HG03025 (cell line): ENCODE measurements around the gene ANKRD11.

Experiments used
- ATAC-seq: cut with Tn5 transposase; IDR thresholded peaks from one replicate; pipeline ENCODE4 v1.9.1; 2021; ENCODE audit warnings: mild to moderate bottlenecking, moderate library complexity; ENCODE audit not compliant: unreplicated experiment, low FRiP score

ANKRD11 gene

GRCh38 chr16:89507214-89507833 lies 17.0 kb upstream of the ANKRD11 start:
- ATAC-seq = no peak

DNA sequence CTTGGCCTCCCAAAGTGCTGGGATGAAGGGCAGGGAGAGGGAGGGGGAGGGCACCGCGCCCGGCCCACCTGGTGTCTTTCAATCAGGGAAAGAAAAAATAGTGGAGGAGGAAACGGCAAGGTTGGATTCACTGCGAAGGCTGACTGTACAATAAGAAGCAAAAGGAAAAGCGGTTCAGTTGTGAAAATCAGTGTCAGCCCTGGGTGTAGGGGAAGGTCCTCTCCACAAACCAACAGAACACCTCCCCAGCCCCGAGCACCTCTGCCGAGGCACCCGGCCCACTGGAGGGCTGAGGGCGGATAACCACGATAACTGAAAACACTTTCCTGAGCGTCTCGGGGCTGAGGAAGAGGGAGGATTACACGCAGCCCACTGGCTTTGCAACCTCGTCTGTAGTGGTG lies 16.4 kb upstream of the ANKRD11 start:
- no peak for ATAC-seq

DNA sequence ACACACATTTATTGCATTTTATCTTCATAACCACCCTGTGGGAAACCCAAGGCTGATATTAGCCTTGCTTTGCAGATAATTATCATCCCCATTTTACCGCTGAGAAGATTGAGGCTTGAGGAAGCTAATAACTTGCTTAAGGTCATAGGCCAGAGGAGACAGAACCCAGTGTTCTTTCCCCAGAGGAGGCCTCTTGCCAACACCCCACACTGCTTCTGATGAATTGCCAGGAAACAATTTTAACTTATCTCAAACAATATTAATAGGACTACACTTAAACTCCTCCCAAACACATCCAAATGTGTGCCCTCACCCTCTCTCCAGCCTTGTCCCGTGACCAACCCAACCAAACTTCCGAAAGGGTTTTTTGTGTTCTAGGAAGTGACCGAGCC lies 15.7 kb upstream of the ANKRD11 start:
- ATAC-seq = no peak

DNA sequence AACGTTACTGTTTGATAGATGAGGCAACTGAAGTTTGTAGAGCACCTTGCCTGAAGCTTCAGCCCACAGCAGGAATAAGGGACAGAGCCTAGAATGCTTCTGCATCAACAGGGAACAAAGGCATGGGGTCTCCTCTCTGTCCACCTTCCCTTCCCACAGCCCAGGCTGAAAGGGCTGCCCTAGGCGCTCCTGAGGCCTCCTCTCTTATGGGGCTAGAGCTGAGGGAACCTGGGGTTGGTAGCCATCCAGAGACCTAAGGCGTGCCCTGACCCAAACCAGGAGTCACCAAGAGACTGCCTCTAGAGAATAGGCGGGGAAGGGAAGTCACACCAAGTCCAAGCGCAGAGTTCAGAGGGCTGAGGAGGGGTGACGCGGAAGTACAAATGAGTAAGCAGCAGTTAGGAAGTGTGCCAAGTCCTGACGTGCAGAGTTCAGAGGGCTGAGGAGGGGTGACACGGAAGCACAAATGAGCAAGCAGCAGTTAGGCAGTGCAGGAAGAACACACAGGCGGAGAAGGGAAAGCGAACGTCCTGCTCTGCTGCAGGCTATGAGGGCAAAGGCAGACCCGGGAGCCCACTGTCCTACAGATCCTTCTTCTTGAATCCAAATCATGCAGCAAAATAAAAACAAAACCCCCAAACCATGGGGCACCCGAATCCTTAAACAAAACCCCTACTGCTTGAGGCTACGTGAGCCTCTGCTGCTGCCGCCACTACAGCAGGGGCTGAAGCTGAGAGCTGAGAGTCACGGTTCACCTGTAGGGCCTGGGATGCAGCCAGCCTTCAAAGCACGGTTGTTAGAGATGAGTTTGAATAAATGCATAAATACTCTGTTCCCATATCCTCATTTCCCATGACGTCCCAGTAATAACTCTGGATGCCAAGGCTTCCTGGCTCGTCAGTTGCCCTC lies 15.1 kb upstream of the ANKRD11 start:
- no peak for ATAC-seq

DNA sequence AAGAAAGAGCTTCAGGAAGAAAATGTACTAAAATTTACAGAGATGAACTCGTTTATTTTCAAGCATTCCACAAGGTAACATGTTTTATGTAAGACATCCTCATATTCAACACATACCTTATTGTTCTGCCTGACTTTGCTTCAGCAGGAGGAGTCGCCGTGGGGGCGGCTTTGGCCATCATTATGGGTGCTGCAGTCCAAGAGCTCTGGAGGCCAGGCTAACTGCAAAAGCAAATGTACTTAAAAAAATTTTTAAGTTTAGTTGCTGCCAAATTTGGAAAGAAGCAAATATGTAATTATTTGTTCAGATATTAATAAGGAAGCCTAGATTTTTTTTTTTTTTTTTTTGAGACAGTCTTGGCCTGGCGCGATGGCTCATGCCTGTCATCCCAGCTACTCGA lies 13.7 kb upstream of the ANKRD11 start:
- ATAC-seq = no peak

- no peak for ATAC-seq
Measured at GRCh38 chr16:89502081-89502843, 11.9 kb upstream of the ANKRD11 start.

GRCh38 chr16:89499767-89500166 lies 9.4 kb upstream of the ANKRD11 start:
- ATAC-seq = no peak

DNA sequence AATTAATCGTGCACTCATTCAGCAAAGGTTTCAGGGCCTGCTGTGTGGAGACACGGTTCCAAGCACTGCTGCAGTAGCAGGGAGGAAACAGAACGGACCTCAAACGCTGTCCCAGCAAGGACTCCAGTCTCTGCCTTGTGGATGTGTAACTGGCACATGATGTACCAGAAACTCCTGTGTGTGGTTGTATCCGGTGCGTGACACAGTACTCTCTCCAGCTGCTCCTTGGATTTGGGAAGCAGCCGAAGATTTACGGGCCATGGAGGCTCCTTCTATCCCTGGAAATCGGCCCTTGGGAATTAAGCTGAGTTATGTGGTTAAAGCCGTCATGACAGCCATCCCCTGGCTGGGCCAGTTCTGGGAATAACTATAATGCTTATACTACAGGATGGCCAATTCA lies 8.5 kb upstream of the ANKRD11 start:
- no peak for ATAC-seq

GRCh38 chr16:89495121-89495520 lies 4.8 kb upstream of the ANKRD11 start:
- ATAC-seq = no peak

DNA sequence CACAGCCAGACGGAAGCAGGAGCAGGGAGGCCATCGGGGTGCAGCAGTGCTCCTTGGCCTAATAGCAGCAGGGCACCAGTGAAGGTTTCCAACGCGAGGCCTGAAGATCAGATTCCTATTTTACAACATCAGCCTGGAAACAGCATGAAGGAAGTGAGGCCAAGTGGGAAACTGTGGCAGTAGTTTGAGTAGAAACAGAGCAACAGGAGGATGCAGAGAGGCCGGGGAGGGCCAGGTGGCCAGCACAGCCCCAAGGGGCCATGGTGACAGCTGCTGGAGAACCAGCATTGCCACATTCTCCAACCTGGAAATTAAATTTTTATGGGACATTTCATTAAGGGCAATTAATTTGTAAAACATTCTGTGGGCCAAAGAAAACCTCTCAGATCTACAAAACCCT lies 3.4 kb upstream of the ANKRD11 start:
- ATAC-seq = no peak

DNA sequence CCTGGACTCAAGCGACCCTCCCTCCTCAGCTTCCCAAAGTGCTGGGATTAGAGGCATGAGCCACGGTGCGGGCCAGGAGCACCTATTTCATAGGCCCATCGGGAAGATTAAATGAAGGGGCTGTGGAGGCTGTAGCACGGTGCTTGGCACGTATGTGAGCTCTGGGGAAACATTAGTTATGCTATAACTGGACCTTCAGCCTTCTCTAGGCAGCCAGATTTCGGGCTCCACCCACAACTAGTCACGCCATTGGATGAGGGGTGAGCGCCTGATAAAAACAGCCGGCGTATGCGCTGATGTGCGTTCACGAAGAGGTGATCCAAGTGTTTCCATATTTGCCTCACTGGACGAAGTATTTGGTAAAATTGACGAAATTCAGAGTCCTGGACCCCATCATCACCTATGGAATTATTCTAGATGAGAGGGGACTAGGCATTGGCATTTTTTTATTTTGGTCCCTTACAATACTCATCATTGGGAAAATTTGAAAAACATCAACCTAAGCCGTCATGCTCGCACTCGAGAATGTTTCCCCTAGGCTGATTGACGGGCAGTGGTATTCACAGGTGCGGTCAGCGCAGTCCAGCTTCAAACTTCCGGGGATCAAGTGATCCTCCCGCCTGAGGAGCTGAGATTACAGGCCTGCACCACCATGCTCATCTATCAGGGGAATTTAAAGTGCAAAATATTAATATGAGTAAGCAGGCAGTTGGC lies 1.8 kb upstream of the ANKRD11 start:
- ATAC-seq = no peak

GRCh38 chr16:89491238-89491869 lies 993 bp upstream of the ANKRD11 start:
- no peak for ATAC-seq

- no peak for ATAC-seq
Measured at GRCh38 chr16:89489898-89490438, 393 bp downstream of the ANKRD11 start.

DNA sequence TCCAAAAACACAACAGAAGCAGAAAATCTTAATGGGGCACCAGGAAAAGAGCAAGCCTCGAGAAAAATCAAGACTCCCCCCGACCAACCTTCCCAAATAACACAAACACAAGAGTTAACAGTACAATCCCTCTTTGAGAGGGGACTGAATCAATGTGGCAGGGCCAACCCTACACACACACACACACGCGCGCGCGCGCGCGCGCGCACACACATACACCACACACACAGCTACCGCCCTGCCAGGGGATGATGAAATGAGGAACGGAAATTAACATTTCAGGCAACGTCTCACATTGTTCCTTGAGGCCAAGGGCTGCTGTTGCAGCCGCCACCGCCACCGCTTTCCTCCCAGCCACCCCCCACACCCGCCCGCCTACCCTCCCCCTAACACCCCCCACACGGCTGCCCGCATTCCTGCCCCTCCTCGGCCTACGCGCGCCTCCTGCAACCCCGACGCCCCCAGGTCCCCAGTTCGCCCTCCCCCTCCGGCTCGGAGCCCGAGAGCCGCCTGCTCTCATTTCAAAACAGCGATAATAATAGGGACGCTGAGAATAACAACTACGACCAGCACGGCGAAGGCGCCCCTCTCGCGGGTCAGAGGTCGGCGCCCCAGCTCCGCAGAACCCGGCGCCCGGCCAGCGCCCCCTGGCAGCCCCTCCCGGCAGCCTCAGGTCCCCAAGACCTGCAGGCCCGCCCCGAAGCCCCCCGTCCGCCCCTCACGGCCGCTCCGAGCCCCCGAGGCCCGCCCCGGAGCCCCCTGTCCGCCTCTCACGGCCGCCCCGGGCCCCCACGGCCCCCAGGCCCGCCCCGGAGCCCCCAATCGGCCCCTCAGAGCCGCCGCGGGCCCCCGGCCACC lies 1.1 kb downstream of the ANKRD11 start:
- ATAC-seq = no peak

- no peak for ATAC-seq
Measured at GRCh38 chr16:89485701-89486246, 4.6 kb downstream of the ANKRD11 start.

DNA sequence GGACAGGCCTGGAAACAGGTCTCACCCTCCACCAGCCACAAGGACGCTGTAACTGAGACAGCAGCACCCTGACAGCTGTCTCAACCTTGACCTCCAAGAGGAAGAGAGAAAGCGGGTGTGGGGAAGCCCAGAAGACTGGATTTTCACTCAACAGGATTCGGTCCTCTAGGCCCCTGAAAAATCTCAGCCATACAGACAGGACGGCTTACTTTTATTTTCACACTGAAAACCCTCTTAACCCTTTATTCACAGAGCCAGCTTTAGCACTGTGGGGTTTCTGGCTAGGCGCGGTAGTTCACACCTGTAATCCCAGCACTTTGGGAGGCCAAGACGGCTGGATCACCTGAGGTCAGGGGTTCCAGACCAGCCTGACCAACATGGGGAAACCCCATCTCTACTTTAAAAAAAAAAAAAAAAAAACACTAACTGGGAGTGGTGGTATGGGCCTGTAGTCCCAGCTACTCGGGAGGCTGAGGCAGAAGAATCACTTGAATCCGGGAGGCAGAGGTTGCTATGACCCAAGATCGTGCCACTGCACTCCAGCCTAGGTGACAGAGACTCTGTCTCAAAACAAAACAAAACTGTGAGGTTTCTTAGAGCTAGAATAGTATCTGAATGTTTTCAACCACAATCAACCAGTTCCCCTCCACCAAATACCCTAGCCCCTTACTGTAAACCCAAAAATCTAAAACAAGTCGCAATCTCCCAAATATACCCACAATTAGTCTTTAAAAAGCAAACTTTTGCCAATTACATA lies 5.3 kb downstream of the ANKRD11 start:
- ATAC-seq = no peak

- ATAC-seq = no peak
Measured at GRCh38 chr16:89484041-89484501, 6.3 kb downstream of the ANKRD11 start.

- ATAC-seq = no peak
Measured at GRCh38 chr16:89482817-89483205, 7.5 kb downstream of the ANKRD11 start.
